GM15510 (cell line): ENCODE results near the gene GLP1R.

ENCODE experiments used
- POLR2A ChIP-seq: IDR thresholded peaks from 3 replicates; pipeline ENCODE4 v1.6.1; 2011; ENCODE audit warnings: borderline replicate concordance; ENCODE audit not compliant: insufficient read length; ENCODE audit errors: extremely low read depth

The GLP1R gene

GRCh38 chr6:39107641-39108040 lies 59.1 kb downstream of the GLP1R start:
- TF ChIP-seq POLR2A = no peak

GRCh38 chr6:39108041-39108839 lies 59.7 kb downstream of the GLP1R start:
- TF ChIP-seq POLR2A = no peak

GRCh38 chr6:39111280-39111679 lies 62.7 kb downstream of the GLP1R start:
- no peak for TF ChIP-seq POLR2A

GRCh38 chr6:39113788-39114187 lies 65.2 kb downstream of the GLP1R start:
- TF ChIP-seq POLR2A = no peak

GRCh38 chr6:39114388-39114703 lies 65.8 kb downstream of the GLP1R start:
- no peak for TF ChIP-seq POLR2A

- peak; percentile 77 for TF ChIP-seq POLR2A
Observed at GRCh38 chr6:39114704-39115599, 66.4 kb downstream of the GLP1R start, which contains the start of gene SAYSD1. Gene SAYSD1 (minus strand): TSS chr6:39115186. CDS start chr6:39115089, 97 bp downstream.

- no peak for TF ChIP-seq POLR2A
Observed at GRCh38 chr6:39118921-39119320, 70.3 kb downstream of the GLP1R start.

- TF ChIP-seq POLR2A = no peak
Observed at GRCh38 chr6:39124114-39124513, 75.5 kb downstream of the GLP1R start.

- no peak for TF ChIP-seq POLR2A
Observed at GRCh38 chr6:39128106-39128505, 79.5 kb downstream of the GLP1R start.

GRCh38 chr6:39128832-39129231 lies 80.3 kb downstream of the GLP1R start:
- TF ChIP-seq POLR2A = no peak

- no peak for TF ChIP-seq POLR2A
Observed at GRCh38 chr6:39130691-39131090, 82.1 kb downstream of the GLP1R start.

GRCh38 chr6:39137245-39137644 lies 88.7 kb downstream of the GLP1R start:
- TF ChIP-seq POLR2A = no peak
